Peyer's patch (tissue), 4 donors: ENCODE data around the gene CUL2.

ENCODE experiments used
- CTCF ChIP-seq, 6 experiments: fragments of 450-650 bp in 4 of 6; fragments of 200-600 bp in 2 of 6; sonication (generic) in 1 of 6; IDR thresholded peaks; one replicate each; pipeline ENCODE4 v1.5.1; 2017 to 2019; ENCODE audit warnings: antibody characterized with exemption in 6 of 6, mild to moderate bottlenecking in 3 of 6, moderate library complexity in 1 of 6
- POLR2A ChIP-seq, 2 donors: fragments of 450-650 bp; IDR thresholded peaks; one replicate each; pipeline ENCODE4 v1.5.1; 2017; ENCODE audit warnings: antibody characterized with exemption in 2 of 2, mild to moderate bottlenecking in 2 of 2, moderate library complexity in 2 of 2

- TF ChIP-seq POLR2A (IDR thresholded peaks at IDR 0.05) (no peak), CTCF (IDR thresholded peaks at IDR 0.05) (no peak)
These were observed 19.6 kb downstream of the CUL2 start for GRCh38 chr10:35070521-35070920.
